Measurements from ENCODE around the gene COL4A4. TPM values are rescaled to one million over a fixed set of nuclear protein-coding genes. Genes with fewer than 3 reads are reported as not detected.

Gene COL4A4
- total RNA-seq, 1 donor from 2014 or later, result 0.05 TPM

- Mint-ChIP-seq H3K4me3 (ENCODE audit: unreplicated experiment) (no peak overlapping the region), H3K27ac (ENCODE audit: unreplicated experiment) (no peak overlapping the region), H3K27me3 (ENCODE audit: unreplicated experiment) (peaks cover 2% of the 10 kb centered on the region), H3K9me3 (ENCODE audit: unreplicated experiment) (no peaks in the 10 kb centered on the region), H3K4me1 (ENCODE audit: low read depth, unreplicated experiment) (peaks cover 6% of the 10 kb centered on the region), H3K36me3 (ENCODE audit: unreplicated experiment) (no peaks in the 10 kb centered on the region)
- no peak for DNase-seq
- no peak for TF ChIP-seq CTCF (IDR thresholded peaks at IDR 0.05; ENCODE audit: partially characterized antibody, unreplicated experiment)
Measured at GRCh38 chr2:227153758-227154486, 10.1 kb downstream of the COL4A4 start.

- no peak overlapping the region for H3K27ac Mint-ChIP-seq (ENCODE audit: unreplicated experiment)
- no peaks in the 10 kb centered on the region for H3K9me3 Mint-ChIP-seq (ENCODE audit: unreplicated experiment)
- DNase-seq, result no peak
- peak overlapping the region; percentile 46 for H3K4me3 Mint-ChIP-seq (ENCODE audit: unreplicated experiment)
- no peak for TF ChIP-seq CTCF (IDR thresholded peaks at IDR 0.05; ENCODE audit: partially characterized antibody, unreplicated experiment)
- H3K36me3 Mint-ChIP-seq (ENCODE audit: unreplicated experiment), result no peaks in the 10 kb centered on the region
- peaks cover 6% of the 10 kb centered on the region for H3K4me1 Mint-ChIP-seq (ENCODE audit: low read depth, unreplicated experiment)
- H3K27me3 Mint-ChIP-seq (ENCODE audit: unreplicated experiment), result peaks cover 2% of the 10 kb centered on the region
Measured at GRCh38 chr2:227153307-227153706, 10.7 kb downstream of the COL4A4 start.

- no peak for DNase-seq
- no peak overlapping the region for H3K4me3 Mint-ChIP-seq (ENCODE audit: unreplicated experiment)
- H3K4me1 Mint-ChIP-seq (ENCODE audit: low read depth, unreplicated experiment), result peaks cover 6% of the 10 kb centered on the region
- H3K9me3 Mint-ChIP-seq (ENCODE audit: unreplicated experiment), result no peaks in the 10 kb centered on the region
- no peak overlapping the region for H3K27ac Mint-ChIP-seq (ENCODE audit: unreplicated experiment)
- peaks cover 2% of the 10 kb centered on the region for H3K27me3 Mint-ChIP-seq (ENCODE audit: unreplicated experiment)
- H3K36me3 Mint-ChIP-seq (ENCODE audit: unreplicated experiment), result no peaks in the 10 kb centered on the region
- TF ChIP-seq CTCF (IDR thresholded peaks at IDR 0.05; ENCODE audit: partially characterized antibody, unreplicated experiment), result no peak
Measured at GRCh38 chr2:227152093-227152766, 11.8 kb downstream of the COL4A4 start.

- no peak for DNase-seq
- no peak overlapping the region for H3K27ac Mint-ChIP-seq (ENCODE audit: unreplicated experiment)
Measured at GRCh38 chr2:227150222-227150936, 13.6 kb downstream of the COL4A4 start.

More at GRCh38 chr2:227150222-227150936, 13.6 kb downstream of the COL4A4 start:
- TF ChIP-seq CTCF (IDR thresholded peaks at IDR 0.05; ENCODE audit: partially characterized antibody, unreplicated experiment), result no peak
- Mint-ChIP-seq H3K4me1 (ENCODE audit: low read depth, unreplicated experiment) (peaks cover 6% of the 10 kb centered on the region), H3K4me3 (ENCODE audit: unreplicated experiment) (no peak overlapping the region), H3K27me3 (ENCODE audit: unreplicated experiment) (peaks cover 2% of the 10 kb centered on the region), H3K36me3 (ENCODE audit: unreplicated experiment) (no peaks in the 10 kb centered on the region), H3K9me3 (ENCODE audit: unreplicated experiment) (no peaks in the 10 kb centered on the region)

Data from glutamatergic neuron (in vitro differentiated cells).